DMS53 treated with DMSO at 0.1 percent for 48 hours (cell line): Measurements from ENCODE around the gene SOD3.

ENCODE experiments used
- DNase-seq: peaks from one replicate; lab custom pipeline; 2025; ENCODE audit not compliant: unreplicated experiment; lab: John Stamatoyannopoulos, UW

The SOD3 gene

GRCh38 chr4:24775032-24775605 is 20.3 kb upstream of the SOD3 start:
- DNase-seq = no peak

DNA sequence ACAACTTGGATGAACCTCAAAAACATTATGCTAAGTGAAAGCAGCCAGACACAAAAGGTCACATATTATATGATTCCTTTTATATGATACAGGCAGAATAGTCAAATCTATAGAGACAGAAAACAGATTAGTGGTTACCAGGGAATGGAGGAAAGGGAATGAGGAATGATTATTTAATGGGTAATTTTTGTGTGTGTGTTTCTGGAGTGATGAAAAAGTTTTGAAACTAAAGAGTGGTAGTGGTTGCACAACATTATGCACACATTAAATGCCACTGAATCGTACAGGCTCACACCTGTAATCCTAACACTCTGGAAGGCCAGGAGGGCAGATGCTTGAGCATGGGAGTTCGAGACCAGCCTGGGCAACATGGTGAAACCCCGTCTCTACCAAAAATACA is 19.6 kb upstream of the SOD3 start:
- no peak for DNase-seq

DNA sequence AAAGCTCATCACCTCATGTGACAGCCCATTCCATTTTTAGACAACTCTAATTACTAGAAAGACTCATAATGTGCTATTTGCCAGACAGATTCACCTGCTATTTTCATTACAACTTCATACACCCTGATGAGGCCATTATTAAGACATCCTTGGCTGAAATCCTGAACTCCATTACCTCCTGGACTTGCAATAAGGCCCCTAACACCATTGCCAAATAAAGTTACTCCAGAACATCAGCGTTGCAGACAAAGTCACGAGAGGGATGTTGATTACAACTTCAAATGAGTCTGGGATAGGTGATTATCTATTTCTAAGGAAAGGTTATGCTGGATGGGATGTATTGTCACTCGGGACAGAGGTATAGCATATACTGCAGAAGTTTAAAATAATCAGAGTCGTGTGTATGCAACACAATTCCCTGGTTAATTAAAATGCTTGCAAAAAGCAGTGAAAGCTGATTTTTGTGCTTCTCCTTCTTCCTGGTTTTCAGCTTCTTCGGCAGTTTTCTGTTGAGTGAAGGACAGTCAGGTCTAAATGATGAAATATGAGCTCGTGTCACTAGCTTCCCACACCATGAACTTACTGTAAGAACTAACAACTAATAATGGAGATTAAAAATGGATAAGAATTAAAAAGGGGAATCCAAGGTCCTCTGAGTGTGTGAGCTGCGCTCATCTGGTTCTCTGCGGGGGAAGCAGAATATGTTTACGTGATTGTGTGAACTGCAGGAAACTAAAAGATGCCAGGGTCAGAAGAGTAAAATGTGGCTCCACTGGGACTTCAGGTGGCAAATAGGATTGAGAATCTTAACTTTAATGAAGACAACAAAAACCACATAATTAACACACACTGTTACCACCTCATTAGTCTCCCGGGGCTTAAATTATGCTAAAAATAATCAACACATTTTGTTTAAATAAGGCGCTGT is 17.6 kb upstream of the SOD3 start:
- DNase-seq = no peak

DNA sequence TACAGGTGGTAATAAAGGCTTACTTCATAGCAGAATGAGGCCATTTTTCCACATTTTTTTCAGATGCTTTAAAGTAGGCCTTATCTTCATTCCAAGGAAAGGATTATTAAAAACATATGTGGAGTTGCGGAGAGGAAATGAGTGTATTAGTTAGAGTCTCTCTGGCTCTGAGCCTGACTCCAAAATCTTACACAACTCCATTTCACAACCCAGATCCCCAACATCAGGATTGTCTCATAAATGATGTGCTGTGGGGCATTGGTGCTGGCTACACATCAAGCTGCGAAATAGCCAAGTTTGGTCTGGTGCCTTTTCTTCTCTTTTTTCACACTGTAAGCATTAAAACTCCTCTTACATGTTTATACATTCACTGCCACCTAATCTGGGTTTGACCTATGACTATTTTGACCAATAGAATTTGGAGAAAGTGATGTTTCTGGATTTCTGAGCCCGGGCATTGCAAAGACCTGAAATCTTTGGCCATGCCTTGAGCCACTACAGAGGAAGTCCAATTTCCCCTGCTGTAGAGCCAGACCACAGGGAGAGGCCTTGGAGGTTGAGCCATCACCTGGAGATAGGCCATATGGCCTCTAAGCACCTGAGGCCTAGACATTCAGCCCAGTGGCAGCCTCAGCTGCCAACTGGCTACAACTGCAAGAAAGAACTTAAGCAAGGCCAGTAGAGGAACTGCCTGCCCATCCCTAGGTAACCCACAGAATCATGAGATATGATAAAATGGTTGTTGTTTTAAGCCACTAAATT is 16.7 kb upstream of the SOD3 start:
- no peak for DNase-seq

- DNase-seq = no peak
Measured at GRCh38 chr4:24780936-24781495, 14.4 kb upstream of the SOD3 start.

DNA sequence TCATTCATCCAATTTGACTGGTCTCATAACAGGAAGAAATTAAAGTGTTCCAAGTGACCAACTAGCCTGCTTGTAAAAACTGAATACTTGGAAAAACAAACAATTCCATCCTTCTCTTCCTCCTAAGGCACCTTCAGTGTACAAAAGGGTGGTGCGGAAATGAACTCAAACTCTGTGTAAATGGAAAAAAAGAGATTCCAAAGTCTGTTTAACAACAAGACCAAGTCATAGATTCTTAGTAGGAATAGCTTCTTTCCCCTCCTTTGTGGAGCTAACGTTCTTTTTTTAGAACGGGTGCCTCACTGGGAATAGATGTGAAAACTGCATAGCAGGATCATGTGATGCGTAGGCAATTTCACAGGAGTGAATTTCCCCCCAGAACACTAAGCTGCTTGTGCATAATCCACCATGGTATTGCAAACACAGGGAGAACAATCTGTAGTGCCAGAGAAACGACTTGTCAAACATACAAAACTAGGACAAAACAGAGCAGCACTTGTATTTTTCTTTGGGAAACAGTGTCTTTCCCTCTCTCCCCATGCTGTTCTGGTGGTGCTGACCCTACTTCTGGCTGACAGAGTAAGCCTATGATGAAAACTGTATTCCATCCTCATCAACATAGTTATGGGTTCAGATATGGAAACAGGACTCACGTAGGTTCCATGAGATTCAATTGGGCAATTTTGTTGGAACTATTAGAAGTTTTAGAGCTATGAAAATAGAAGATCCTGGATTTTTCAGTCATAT is 13.2 kb upstream of the SOD3 start:
- no peak for DNase-seq

DNA sequence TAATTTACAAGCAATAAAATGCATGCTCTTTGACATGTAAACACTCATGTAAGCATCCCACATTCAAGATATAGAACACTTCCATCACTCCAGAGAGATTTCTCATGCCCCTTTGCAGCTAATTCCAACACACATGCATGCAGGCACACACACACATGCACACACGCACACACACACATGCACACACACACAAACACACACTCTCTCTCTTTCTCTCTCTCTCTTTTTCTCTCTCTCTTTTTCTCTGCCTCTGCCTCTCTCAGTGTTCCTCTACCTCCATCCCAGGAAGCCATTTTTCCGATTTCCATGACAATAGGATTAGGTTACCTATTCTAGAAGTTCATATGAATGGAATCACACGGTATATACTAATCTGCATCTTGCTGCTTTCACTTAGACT is 11.9 kb upstream of the SOD3 start:
- DNase-seq = no peak

DNA sequence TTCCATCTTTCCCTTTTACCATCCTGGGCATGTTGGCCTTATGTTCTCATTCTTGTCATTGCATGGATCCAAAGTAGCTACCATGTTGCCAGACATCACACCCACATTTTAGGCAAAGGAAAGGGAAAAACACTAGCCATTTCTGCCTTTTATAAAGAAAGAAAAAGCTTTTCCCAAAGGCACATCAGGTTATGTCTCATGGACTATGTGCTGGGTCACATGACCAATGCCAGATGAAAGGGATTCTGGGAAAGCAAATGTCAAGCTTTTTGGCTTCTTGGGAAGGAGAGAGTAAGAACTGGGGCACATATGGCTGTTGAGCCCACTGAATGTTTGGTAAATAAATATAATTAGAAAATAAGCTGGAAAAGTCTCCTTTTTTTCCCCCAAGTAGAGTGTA is 4.3 kb upstream of the SOD3 start:
- no peak for DNase-seq

GRCh38 chr4:24792552-24792951 is 2.8 kb upstream of the SOD3 start:
- DNase-seq = no peak

- peak; percentile 28 for DNase-seq
Measured at GRCh38 chr4:24793219-24794005, 2.0 kb upstream of the SOD3 start.

DNA sequence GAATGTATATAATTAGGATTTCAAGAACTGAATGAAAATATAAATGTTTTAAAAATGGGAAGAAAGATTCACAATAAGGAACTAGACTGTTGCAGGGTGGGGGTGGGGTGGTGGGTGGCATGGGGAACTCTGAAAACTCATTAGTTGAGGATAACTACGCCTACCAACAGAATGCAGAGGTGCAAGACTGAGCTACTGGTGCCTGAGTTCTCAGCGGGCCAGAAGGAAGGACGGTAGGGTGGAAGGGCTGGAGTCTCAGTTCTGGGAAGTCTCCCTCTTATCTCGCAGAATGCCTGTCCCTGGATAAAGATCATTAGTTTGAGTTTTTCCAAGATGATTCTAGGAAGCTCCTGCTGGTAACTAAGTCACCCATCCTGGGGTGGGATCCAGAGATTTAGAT is 1.3 kb upstream of the SOD3 start:
- no peak for DNase-seq

DNA sequence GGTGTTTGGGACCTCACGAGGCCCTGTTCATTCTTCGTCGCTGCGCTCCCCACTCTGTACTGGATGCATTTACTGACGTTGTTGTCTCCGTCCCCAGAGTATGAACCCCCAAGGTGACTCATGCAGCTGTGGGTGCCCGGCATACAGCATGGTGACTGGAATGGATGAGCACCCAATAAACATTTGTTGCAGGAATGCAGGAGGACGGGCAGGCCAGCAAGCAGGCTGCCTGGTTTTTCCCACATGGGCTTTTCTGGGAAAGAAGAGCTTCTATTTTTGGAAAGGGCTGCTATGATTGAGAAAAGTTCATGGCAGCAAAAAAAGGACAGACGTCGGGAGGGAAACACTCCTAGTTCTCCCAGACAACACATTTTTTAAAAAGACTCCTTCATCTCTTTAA is 893 bp upstream of the SOD3 start:
- DNase-seq = no peak

DNA sequence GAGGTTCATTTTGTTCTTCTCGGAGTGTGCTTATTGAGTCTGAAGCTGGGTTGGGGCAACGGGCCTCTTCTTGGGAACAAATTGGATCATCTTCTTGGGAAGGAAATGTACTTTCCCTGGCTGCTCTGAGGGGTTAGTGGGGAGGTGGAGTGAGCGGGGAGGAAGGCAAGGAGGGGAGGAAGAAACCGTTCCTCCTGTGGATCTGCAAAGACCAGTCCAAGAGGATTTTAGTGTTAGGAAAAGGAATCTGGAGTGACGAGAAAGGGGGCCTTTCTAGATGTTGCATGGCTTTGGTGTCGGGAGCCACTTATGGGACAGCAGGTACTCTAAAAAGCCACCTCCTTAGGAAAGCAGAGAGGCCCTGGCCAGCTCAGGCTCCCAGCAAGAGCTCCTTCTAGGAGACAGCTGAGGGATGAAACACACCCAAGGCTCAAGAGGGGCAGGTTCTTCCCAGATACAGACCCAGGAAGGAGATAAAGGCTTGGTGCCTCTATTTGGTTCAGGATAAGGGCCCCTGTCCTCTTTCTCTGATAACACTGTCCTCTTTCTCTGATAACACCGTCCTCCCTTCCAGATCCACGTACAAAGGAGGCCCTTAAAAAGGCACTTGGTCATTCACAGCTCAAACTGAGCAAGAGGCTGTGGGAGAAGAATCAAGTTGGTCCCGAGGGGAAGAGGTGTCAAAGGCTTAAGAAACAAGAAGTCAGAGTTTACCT is 451 bp downstream of the SOD3 start:
- no peak for DNase-seq

DNA sequence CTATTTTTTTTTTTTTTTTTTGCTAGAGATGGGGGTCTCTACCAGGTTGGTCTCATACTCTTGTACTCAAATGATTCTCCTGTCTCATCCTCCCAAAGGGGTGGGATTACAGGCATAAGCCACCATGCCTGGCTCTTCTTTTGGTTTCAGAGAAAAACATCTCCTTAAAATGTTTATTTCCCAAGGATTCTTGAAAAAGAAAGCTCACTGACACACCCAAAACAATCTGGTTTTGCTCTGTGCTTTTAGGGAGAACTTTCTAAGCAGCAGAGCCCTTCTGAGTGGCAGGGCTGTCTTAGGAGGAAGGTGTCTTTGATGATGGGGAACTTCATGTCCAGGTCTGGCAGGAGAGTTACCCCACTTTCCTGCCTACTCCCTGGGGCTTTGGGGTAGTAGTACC is 1.2 kb downstream of the SOD3 start:
- DNase-seq = no peak

GRCh38 chr4:24798036-24798610 is 2.8 kb downstream of the SOD3 start:
- DNase-seq = no peak

- DNase-seq = no peak
Measured at GRCh38 chr4:24799196-24799543, 3.8 kb downstream of the SOD3 start.

DNA sequence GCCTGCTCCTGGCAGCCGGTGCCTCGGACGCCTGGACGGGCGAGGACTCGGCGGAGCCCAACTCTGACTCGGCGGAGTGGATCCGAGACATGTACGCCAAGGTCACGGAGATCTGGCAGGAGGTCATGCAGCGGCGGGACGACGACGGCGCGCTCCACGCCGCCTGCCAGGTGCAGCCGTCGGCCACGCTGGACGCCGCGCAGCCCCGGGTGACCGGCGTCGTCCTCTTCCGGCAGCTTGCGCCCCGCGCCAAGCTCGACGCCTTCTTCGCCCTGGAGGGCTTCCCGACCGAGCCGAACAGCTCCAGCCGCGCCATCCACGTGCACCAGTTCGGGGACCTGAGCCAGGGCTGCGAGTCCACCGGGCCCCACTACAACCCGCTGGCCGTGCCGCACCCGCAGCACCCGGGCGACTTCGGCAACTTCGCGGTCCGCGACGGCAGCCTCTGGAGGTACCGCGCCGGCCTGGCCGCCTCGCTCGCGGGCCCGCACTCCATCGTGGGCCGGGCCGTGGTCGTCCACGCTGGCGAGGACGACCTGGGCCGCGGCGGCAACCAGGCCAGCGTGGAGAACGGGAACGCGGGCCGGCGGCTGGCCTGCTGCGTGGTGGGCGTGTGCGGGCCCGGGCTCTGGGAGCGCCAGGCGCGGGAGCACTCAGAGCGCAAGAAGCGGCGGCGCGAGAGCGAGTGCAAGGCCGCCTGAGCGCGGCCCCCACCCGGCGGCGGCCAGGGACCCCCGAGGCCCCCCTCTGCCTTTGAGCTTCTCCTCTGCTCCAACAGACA is 4.4 kb downstream of the SOD3 start:
- no peak for DNase-seq

- DNase-seq = no peak
Measured at GRCh38 chr4:24800325-24800895, 5.0 kb downstream of the SOD3 start.
